Stimulated activated CD8-positive, alpha-beta memory T cell treated with anti-CD3 and anti-CD28 coated beads, Interleukin-12 subunit alpha, Interleukin-12 subunit beta, amount 100 ng/mL, for 24 hours (primary cell): ENCODE data around the gene MAT1A.

ENCODE experiments used
- DNase-seq: peaks from one replicate; pipeline ENCODE4 v3.0.0-alpha.2; 2020; ENCODE audit errors: extremely low read depth

MAT1A gene

DNA sequence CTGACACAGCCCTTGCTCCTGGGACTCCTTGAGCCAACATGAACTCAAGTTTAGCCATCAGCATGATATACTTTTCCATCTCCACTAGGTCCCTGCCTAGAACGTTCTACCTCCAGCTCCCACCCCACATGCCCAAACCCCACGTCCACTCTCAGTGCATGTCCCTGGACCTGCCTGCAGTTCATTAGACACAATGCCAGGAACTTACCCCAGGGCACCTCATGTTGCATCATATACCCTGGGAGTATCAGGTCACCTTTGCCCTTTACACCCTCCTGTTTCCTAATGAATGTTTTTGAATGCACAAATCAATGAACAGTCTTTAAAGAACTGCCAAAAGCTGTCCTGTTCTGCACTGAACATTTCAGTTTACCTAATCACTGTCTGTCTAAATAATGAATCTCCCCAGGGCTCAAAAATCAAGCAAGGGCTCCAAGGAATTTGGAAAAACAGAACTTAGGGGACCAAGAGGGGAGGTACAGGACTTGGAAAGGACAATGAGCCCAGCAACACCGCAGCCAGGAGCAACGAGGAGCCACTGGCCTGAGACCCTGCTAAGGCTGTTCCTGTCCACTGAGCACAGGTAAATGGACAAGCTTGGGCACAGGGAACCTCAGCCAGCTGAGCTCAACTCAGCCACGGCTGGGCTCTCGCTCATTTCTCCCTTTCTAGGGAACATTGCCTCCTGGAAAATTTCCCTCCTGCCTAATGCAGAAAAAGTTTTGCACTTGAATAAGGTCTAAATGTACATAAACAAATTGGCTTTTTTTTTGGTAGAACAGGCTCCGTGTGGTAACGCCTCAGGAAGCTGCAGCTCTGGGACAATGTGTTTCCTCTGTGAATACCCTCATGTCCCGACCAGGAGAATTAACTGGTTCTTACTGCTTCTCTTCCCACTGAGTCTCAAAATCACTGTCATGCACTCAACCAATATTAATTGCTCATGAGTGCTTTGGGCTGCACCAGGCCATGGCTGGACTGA is 7.4 kb downstream of the MAT1A start:
- DNase-seq, result no peak

DNA sequence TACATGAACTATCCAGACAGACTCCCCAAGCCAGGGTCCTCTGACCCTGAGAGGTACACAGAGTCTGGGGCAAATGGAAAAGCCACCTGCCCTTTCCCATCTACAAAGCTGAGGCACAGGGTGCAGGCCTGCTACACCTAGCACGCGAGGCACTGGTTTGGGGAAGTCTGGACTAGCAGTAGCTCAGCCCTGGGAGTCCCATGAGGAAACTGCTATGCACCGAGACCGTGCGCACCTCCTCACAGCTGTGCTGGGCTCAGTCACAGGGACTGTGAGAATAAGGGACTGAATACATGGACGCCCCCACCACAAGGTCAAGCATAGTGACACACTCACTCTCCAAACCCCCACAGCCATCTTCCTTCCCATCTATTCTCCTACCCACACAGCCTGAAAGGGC is 8.2 kb downstream of the MAT1A start:
- no peak for DNase-seq

DNA sequence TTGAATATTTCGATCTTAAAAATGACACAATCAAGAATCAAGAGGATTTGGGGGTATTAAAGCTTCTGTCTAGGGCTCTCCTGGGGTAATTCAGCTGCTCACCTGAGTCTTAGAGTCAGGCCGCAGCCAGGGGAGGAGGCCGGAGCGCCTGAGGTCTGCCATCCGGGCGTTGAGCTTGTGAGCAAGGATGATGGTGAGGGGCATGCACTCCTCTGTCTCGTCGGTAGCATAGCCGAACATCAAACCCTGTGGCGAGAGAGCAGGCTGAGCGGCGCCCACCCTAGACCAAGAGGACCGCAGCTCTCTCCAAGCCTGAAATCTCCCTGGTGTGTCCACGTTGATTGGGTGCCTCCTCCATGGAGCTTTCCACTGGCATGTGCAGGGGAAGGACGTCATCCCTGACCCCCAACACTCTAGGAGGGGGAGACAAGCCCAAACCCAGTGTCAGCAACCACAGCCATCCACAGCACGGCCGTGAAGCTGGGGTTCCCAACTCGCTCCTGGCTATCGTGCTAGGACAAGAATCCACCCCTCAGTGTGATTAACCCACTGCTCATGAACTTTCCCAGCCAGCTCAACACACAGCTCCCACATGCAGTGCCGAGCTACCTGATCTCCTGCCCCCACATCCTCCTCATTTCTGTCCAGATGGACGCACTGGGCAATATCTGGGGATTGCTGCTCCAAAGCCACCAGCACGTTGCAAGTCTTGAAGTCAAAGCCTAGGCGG is 9.2 kb downstream of the MAT1A start:
- no peak for DNase-seq

GRCh38 chr10:80279146-80279545 is 10.3 kb downstream of the MAT1A start:
- no peak for DNase-seq

- DNase-seq, result no peak
Measured at GRCh38 chr10:80278480-80278879, 11.0 kb downstream of the MAT1A start.

DNA sequence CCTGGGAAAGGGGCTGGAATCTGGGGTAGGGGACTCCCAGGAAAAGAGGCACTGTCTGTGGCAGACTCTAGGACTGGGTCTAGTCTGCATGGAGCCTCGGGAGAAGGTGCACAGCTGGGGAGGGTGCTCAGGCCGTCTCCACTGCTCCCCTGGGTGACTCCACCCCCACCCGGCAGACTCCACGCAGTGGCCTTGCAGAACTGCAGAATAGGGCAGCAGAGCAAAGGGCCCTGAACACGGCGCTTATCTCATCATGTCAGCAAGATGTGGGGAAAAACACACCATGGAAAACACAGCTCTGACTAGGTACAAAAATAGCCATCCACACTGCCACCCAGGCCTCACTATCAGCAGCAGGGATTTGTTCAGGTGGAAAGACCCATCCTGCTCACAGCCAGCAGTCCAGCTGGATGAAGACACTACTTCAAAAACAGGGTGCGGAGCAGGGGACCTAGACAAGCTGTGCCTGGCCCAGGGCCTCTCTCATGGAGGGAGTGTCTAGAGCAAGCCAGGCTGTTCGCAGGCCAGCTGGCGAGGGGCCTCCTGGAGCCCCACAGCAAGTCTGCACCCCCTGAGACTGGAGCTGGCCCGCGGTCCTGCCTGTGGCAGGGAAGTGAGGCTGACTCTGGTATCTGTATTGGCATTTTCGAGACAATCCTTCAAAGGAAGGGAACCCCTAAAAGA is 11.7 kb downstream of the MAT1A start:
- no peak for DNase-seq

DNA sequence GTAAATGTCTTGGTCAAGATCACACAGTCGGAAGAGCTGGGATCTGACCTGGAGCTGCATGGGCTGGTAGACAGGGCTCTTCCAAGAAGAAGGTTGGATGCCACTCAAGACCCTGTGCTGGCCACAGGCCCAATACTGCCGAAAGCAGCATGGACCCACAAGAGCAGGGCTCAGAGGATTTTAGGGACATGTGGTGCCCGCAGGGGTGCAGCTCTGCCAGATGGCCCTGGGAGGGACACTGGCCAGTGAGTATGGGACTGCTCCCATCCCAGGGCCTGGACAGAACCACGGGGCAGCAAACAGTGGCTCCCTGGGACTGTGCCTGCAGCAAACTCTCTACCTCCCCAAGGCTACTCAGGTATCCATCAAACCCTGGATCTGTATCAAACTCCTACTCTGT is 12.4 kb downstream of the MAT1A start:
- no peak for DNase-seq

DNA sequence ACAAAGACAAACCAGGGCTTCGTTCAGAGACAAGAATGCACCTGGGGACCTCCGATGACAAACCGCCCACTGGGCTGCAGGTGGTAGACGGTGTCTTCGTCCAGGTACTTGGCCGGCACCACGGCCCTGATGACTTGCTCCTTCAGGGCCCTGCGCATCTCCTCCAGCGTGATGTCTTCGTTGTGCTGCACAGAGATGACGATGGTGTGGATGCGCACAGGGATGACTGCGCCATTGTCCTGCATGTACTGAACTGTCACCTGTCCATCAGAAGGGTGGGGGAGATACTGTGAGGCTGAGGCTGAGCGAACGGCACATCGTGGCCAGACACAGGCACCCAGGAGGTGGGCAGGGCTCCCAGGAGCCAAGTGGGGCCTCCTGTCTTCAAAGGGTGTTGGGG is 13.1 kb downstream of the MAT1A start:
- DNase-seq, result no peak

- DNase-seq, result no peak
Measured at GRCh38 chr10:80275756-80276155, 13.7 kb downstream of the MAT1A start.

DNA sequence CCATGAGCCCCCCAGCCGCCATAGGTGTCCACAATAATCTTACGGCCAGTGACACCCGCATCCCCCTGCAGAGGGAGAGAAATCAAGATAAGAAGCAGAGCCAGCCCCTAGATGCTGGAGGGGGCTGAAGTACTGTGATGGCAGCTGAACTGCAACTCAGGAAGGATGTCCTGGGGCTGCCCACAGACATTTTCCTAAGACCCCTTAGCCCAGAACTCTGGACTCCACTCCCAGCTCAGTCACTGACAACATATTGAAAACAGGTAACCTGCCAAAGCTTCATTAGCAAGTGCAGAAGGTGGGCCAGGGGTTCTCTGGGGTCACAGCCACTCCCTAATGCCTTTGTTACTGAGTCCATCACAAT is 14.3 kb downstream of the MAT1A start:
- DNase-seq, result no peak

GRCh38 chr10:80274396-80275134 is 14.9 kb downstream of the MAT1A start:
- no peak for DNase-seq

DNA sequence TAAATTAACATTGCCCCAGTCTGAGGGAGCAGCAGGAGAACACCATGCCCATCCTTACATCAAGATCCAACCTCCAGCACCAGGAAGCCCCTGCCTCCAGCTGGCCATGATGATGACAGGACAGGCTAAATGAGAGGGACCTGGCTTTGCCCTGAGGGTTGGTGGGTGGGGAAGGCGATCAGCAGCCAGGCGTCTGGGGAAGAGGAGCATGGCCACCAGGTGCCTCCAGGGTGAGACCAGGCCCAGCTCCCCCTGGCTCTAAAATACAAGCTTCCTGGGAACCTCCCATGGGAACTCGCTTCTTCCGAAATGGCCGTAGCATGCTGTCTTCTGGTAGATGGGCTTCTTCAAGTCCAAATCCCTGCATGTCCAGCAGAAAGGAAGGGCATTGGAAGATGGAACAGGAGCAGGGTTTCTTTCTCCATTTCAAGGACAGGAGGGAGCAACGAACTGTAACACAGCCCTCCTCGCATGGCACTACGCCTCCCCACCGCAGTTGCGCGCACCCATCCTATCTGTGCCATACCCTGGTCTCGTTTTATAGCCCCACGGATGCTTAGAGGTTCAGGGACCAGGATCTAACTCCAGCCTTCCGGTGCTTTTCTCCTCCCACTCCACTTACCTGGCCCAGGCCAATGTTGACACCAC is 15.8 kb downstream of the MAT1A start:
- no peak for DNase-seq

GRCh38 chr10:80272793-80273522 is 16.5 kb downstream of the MAT1A start:
- DNase-seq, result no peak

GRCh38 chr10:80271416-80271815 is 18.0 kb downstream of the MAT1A start:
- no peak for DNase-seq

- no peak for DNase-seq
Measured at GRCh38 chr10:80270887-80271286, 18.6 kb downstream of the MAT1A start.

DNA sequence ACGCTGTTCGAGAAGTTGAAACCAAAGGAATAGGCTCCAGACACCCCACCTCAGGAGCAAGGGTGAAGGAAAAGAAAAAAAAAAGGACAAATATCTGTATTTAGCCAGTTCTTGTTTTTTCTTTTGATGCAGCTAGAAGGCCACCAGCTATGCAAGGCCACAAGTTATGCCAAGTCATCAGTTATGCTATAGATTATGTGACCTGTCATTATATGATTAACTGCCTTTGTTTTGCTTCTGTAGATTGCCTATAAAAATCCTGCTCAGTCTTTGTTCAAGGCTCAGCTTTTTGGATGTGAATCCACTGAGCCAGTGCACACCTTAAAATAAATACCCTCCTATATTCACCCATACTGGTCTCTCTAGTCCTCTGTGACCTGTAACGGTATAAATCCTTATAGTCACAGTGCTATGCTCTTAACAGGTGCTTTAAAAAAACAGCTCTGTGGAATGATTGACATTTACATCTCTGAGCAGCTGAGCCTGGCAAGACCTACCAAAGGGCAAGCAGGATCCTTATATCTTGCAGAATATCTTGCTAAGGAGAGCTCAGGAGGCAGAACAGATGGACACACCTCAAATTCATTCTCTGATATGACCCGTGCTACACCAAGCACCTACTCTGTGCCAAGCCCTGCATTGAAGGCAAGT is 20.4 kb downstream of the MAT1A start:
- no peak for DNase-seq

- DNase-seq, result no peak
Measured at GRCh38 chr10:80268266-80268665, 21.2 kb downstream of the MAT1A start.

DNA sequence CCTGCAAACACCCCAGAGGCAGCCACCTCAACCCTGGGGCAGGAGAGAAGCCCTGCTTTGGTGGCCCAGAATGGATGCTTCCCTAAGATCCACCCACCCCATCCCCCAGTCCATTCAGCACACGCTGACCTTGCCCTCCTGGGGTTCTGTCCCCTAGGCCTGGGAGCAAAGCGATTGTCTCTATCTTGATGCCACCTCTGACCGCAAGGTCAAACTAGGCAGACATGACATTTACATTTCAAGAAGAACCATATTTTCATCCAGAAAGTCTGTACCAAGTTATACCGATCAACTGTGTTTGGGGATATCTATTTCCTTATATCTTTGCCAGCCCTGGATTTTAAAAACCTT is 23.0 kb downstream of the MAT1A start:
- no peak for DNase-seq

GRCh38 chr10:80265740-80266512 is 23.5 kb downstream of the MAT1A start:
- DNase-seq, result no peak
